NCI-H82 treated with DMSO at 0.1 percent for 48 hours (cell line): Measurements from ENCODE around the gene CALD1.

ENCODE experiments used
- DNase-seq: peaks from one replicate; lab custom pipeline; 2025; ENCODE audit not compliant: unreplicated experiment; lab: John Stamatoyannopoulos, UW

The CALD1 gene

GRCh38 chr7:134784251-134785049 lies 5.0 kb downstream of the CALD1 start:
- DNase-seq = no peak

GRCh38 chr7:134785842-134786241 lies 6.4 kb downstream of the CALD1 start:
- DNase-seq = no peak

GRCh38 chr7:134787064-134787463 lies 7.6 kb downstream of the CALD1 start:
- no peak for DNase-seq

- DNase-seq = no peak
Observed at GRCh38 chr7:134787720-134788119, 8.3 kb downstream of the CALD1 start.

- DNase-seq = no peak
Observed at GRCh38 chr7:134788191-134788590, 8.8 kb downstream of the CALD1 start.

- no peak for DNase-seq
Observed at GRCh38 chr7:134789967-134790685, 10.7 kb downstream of the CALD1 start.

- DNase-seq = no peak
Observed at GRCh38 chr7:134792968-134793367, 13.5 kb downstream of the CALD1 start.

GRCh38 chr7:134795231-134795630 lies 15.8 kb downstream of the CALD1 start:
- no peak for DNase-seq

- no peak for DNase-seq
Observed at GRCh38 chr7:134798155-134798554, 18.7 kb downstream of the CALD1 start.

GRCh38 chr7:134799377-134799776 lies 19.9 kb downstream of the CALD1 start:
- no peak for DNase-seq

GRCh38 chr7:134802762-134803161 lies 23.3 kb downstream of the CALD1 start:
- DNase-seq = no peak

- DNase-seq = no peak
Observed at GRCh38 chr7:134804351-134804750, 24.9 kb downstream of the CALD1 start.

- DNase-seq = no peak
Observed at GRCh38 chr7:134804854-134805253, 25.4 kb downstream of the CALD1 start.

GRCh38 chr7:134806197-134806596 lies 26.8 kb downstream of the CALD1 start:
- no peak for DNase-seq

GRCh38 chr7:134809616-134810015 lies 30.2 kb downstream of the CALD1 start:
- DNase-seq = no peak

- DNase-seq = no peak
Observed at GRCh38 chr7:134811765-134812164, 32.3 kb downstream of the CALD1 start.

- DNase-seq = no peak
Observed at GRCh38 chr7:134813663-134814396, 34.4 kb downstream of the CALD1 start.

GRCh38 chr7:134814730-134815364 lies 35.4 kb downstream of the CALD1 start:
- DNase-seq = no peak

GRCh38 chr7:134818613-134819345 lies 39.3 kb downstream of the CALD1 start:
- no peak for DNase-seq

GRCh38 chr7:134819401-134819800 lies 40.0 kb downstream of the CALD1 start:
- DNase-seq = no peak

- DNase-seq = no peak
Observed at GRCh38 chr7:134820295-134820694, 40.9 kb downstream of the CALD1 start.
